ENCODE results near the gene NECAB2.

Gene NECAB2

DNA sequence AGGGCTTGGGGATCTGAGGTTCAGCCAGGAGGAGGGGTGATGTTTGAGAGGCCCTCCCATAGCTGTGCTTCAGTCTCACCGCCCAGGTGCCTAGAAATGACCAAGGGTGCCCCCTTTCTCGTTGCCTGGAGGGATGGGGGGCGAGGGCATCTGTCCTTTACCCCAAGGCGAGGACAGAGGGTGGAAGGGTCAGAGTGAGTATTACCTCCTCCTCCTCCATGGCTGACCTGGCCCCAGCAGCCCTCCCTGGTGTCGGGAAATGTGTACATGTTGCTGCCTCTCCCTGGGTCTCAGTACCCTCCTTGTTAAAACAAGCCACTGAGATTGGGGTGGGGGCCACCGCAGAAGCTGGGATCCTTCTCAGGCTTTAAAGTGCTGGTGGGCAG, 2.4 kb downstream of the NECAB2 start:
- TF ChIP-seq, protein P1, sequence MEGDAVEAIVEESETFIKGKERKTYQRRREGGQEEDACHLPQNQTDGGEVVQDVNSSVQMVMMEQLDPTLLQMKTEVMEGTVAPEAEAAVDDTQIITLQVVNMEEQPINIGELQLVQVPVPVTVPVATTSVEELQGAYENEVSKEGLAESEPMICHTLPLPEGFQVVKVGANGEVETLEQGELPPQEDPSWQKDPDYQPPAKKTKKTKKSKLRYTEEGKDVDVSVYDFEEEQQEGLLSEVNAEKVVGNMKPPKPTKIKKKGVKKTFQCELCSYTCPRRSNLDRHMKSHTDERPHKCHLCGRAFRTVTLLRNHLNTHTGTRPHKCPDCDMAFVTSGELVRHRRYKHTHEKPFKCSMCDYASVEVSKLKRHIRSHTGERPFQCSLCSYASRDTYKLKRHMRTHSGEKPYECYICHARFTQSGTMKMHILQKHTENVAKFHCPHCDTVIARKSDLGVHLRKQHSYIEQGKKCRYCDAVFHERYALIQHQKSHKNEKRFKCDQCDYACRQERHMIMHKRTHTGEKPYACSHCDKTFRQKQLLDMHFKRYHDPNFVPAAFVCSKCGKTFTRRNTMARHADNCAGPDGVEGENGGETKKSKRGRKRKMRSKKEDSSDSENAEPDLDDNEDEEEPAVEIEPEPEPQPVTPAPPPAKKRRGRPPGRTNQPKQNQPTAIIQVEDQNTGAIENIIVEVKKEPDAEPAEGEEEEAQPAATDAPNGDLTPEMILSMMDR (conservative IDR thresholded peaks at IDR 0.05; ENCODE audit: low read depth, low read length): no peak
- DNase-seq (ENCODE audit: low read depth): no peak

DNA sequence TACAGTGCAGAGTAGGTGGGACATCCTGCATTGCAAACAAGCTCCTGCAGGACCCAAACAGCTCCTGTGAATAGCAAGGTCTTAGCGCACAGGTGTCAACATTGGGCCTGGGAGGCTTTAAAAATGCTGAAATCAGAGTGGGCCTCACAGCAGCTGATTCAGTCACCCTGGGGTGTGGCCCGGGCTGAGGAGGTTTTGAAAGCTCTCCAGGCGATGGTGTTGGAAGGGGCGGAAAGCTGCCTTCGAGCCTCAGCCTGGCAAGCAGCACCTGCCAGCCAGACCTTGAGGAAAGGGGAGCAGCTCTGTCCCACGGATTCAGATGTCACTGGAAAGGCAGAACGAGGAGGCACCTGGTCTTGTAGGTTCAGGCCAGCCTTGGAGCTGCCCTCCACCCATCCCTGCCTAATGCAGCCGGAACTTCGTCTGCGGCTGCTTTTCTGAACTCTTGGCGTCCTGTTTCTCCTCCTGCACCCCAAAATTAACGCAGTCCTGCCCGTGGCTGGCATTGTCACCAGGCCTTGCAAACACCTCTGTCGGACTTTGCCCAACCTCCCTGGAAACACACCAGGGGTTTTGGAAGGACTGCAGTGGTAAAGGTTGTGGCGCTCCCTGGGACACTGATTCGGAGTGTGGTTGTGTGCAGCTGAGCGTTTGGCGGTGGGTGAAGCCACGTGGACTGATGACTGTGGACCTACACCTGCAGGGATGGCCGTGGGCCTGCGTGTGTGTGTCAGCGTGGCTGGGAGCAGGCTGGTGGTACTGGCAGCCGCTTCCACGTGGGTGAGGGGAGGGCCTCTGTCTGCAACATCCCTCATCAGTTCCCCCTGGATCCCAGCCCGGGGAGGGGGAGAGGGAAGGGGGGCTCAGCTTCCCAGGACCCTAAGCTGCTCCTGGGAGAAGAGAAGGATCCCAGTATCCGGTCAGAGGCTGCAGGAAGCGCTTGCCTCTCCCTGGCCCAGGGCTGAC, 3.4 kb downstream of the NECAB2 start:
- DNase-seq (ENCODE audit: low read depth): no peak
- TF ChIP-seq, protein P1 (conservative IDR thresholded peaks at IDR 0.05; ENCODE audit: low read depth, low read length): no peak
- no peak overlapping the region for H3K4me3 ChIP-seq (ENCODE audit: low read depth, low read length)

More for the DNA sequence above, 2.4 kb downstream of the NECAB2 start:
- H3K4me3 ChIP-seq (ENCODE audit: low read depth, low read length): no peak overlapping the region

GRCh38 chr16:83972256-83973008, 4.4 kb downstream of the NECAB2 start:
- no peak overlapping the region for H3K4me3 ChIP-seq (ENCODE audit: low read depth, low read length)
- no peak for DNase-seq (ENCODE audit: low read depth)
- TF ChIP-seq, protein P1 (conservative IDR thresholded peaks at IDR 0.05; ENCODE audit: low read depth, low read length): no peak

GRCh38 chr16:83973077-83973476, 5.0 kb downstream of the NECAB2 start:
- TF ChIP-seq, protein P1 (conservative IDR thresholded peaks at IDR 0.05; ENCODE audit: low read depth, low read length): no peak
- H3K4me3 ChIP-seq (ENCODE audit: low read depth, low read length): no peak overlapping the region
- no peak for DNase-seq (ENCODE audit: low read depth)

DNA sequence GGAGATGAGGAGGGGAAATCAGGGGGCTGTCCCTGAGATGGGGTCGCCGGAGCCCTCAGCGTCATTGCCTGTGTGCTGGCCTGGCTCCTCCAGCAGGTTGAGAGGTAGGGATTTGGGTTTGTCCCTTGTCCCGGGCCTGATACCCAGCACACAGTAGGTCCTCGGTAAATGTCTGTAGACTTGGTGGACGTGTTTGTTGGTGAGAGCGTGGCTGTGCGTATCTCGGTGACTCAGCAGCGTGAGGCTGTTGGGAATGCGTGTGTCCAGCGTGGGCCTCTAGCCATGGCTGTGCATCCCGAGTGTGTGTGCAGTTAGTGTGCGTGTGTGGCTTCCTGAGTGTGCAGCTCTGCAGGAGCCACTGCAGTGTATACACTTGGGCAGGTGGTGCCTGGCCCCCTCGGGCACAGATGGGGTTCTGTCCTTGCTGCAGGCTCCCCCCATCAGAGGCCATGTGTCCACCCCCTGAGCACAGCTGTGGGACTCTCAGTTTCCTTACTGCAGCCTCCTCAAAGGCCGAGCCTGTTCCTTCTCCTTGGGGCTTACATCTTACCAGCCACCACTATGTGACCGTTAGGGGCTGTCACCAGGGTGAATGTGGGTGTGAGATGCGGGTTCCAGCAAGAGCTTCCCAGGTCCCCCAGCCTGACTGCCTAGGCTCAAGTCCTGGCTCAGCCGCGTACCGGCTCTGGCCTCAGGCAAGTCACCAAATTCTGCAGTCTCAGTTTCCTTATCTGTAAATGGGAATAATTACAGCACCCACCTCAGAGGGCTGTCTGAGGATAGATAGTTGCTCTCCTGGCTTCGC, 5.7 kb downstream of the NECAB2 start:
- no peak for DNase-seq (ENCODE audit: low read depth)
- no peak overlapping the region for H3K4me3 ChIP-seq (ENCODE audit: low read depth, low read length)
- TF ChIP-seq, protein P1 (conservative IDR thresholded peaks at IDR 0.05; ENCODE audit: low read depth, low read length): no peak

- no peak for DNase-seq (ENCODE audit: low read depth)
- TF ChIP-seq, protein P1 (conservative IDR thresholded peaks at IDR 0.05; ENCODE audit: low read depth, low read length): no peak
- no peak overlapping the region for H3K4me3 ChIP-seq (ENCODE audit: low read depth, low read length)
Measured at GRCh38 chr16:83974475-83974874, 6.4 kb downstream of the NECAB2 start.
